Transverse colon (tissue), 4 donors: ENCODE data around the gene INO80B.
A peak's percentile ranks its signal among the peaks of the same experiment; 100 is the strongest.

Source experiments
- CTCF ChIP-seq, 5 experiments: fragments of 200-600 bp in 3 of 5; fragments of 450-650 bp in 2 of 5; sonication (generic) in 3 of 5; IDR thresholded peaks; 1 replicate in 2 of 5; 2 replicates in 3 of 5; pipeline ENCODE4 v1.5.1; 2016 to 2017; ENCODE audit warnings: antibody characterized with exemption in 5 of 5, inconsistent platforms in 3 of 5, mild to moderate bottlenecking in 2 of 5, moderate library complexity in 1 of 5
- EP300 ChIP-seq: sonication (generic); formaldehyde crosslinking; IDR thresholded peaks from one replicate; pipeline ENCODE4 v1.6.1; 2017; ENCODE audit warnings: antibody characterized with exemption, low read depth
- POLR2A ChIP-seq: fragments of 450-650 bp; IDR thresholded peaks from one replicate; pipeline ENCODE4 v1.6.1; 2016; ENCODE audit warnings: antibody characterized with exemption, mild to moderate bottlenecking, moderate library complexity
- POLR2AphosphoS5 ChIP-seq, 3 donors: sonication (generic); formaldehyde crosslinking; IDR thresholded peaks; one replicate each; pipeline ENCODE4 v1.6.1; 2016; ENCODE audit warnings: antibody characterized with exemption in 3 of 3

GRCh38 chr2:74414881-74415761 lies 39.8 kb upstream of the INO80B start:
- peak in 4 of 5 experiments; percentile 14 to 31 (median 22) for TF ChIP-seq CTCF (IDR thresholded peaks at IDR 0.05)
- no peak for TF ChIP-seq POLR2AphosphoS5 (IDR thresholded peaks at IDR 0.05)
- no peak for TF ChIP-seq EP300
- TF ChIP-seq POLR2A, result peak; percentile 2
